Mucosa of descending colon (tissue), 3 donors: Measurements from ENCODE around the gene PLK1. TPM values are rescaled to one million over a fixed set of nuclear protein-coding genes. Genes with fewer than 3 reads are reported as not detected.

Experiments
- ATAC-seq: fragments of 200-7000 bp; cut with Tn5 transposase; one replicate; pipeline ENCODE4 v1.9.1; 2020; ENCODE audit warnings: mild to moderate bottlenecking, moderate library complexity
- DNase-seq, 3 donors: peaks; one replicate each; pipeline ENCODE4 v3.0.0-alpha.2; 2020
- H3K36me3 ChIP-seq: fragments of 200-600 bp; one replicate; pipeline ENCODE4 v1.8.0; 2021; ENCODE audit warnings: low read depth, mild to moderate bottlenecking
- H3K4me1 ChIP-seq: fragments of 200-600 bp; one replicate; pipeline ENCODE4 v1.8.0; 2021; ENCODE audit warnings: low read depth, mild to moderate bottlenecking
- H3K4me3 ChIP-seq: fragments of 200-600 bp; one replicate; pipeline ENCODE4 v1.8.0; 2021; ENCODE audit warnings: mild to moderate bottlenecking
- H3K9me3 ChIP-seq: fragments of 200-600 bp; one replicate; pipeline ENCODE4 v1.8.0; 2021; ENCODE audit warnings: mild to moderate bottlenecking
- CTCF ChIP-seq: fragments of 200-600 bp; IDR thresholded peaks from one replicate; pipeline ENCODE4 v1.8.0; 2022; ENCODE audit warnings: antibody characterized with exemption, mild to moderate bottlenecking
- intact Hi-C, 2 donors: fragments of 100-400 bp; cut with DNase I in 1 of 2; cut with micrococcal nuclease in 1 of 2; formaldehyde crosslinking; loops; one replicate each; pipeline versions ENCODE4 v1.11.0 to v1.11.1; 2022; cut with DNase I, micrococcal nuclease
- total RNA-seq, 3 donors: library from RNA; stranded (reverse); fragmentation: NEBNext Ultra II Directional in 2 of 3; extraction: Animal tissue kit (Norgen Biotek cat#: 25700) in 2 of 3; gene quantifications; one replicate each; pipeline versions ENCODE4 v1.2.1 to v1.2.4, GENCODE V29; 2021 to 2023
- donor health status: DM: no; HTN: no; CAD: no; lungs with moderate emphysema.
- donor health status: DM: no; HTN: no; CAD: no.
- donor health status: DM: no; HTN: yes; CAD: no.

Gene PLK1
- total RNA-seq, 3 donors from 2014 or later: 4.7 to 28.6 (median 13.3) TPM

GRCh38 chr16:23640931-23641765, 37.5 kb upstream of the PLK1 start, which contains the start of the genes DCTN5 and PALB2:
Gene DCTN5 (plus strand): TSS chr16:23641466. CDS start chr16:23641543, 77 bp downstream.
Gene PALB2 (minus strand): TSS chr16:23641310. CDS start chr16:23641157, 153 bp downstream.
- peak within 1 kb of the TSS; percentile 96 for H3K4me3 ChIP-seq
- peaks cover 14% of the 10 kb centered on the region for H3K4me1 ChIP-seq
- no peak for TF ChIP-seq CTCF
- H3K9me3 ChIP-seq: no peaks in the 10 kb centered on the region
- peaks cover 3% of the 10 kb centered on the region for H3K36me3 ChIP-seq
- intact Hi-C loops: no loop called here
- ATAC-seq (peak; percentile 100), DNase-seq (peak; percentile 93 to 96 (median 93))

GRCh38 chr16:23642246-23642774, 36.4 kb upstream of the PLK1 start:
- no peak for TF ChIP-seq CTCF
- H3K4me3 ChIP-seq: peak overlapping the region; percentile 96
- no peaks in the 10 kb centered on the region for H3K9me3 ChIP-seq
- intact Hi-C loops: no loop called here
- peaks cover 3% of the 10 kb centered on the region for H3K36me3 ChIP-seq
- H3K4me1 ChIP-seq: peaks cover 14% of the 10 kb centered on the region
- DNase-seq (no peak), ATAC-seq (no peak)

- Histone ChIP-seq H3K36me3 (no peaks in the 10 kb centered on the region), H3K4me3 (no peak overlapping the region), H3K9me3 (no peaks in the 10 kb centered on the region), H3K4me1 (no peaks in the 10 kb centered on the region)
- DNase-seq (no peak), ATAC-seq (no peak)
- intact Hi-C loops: no loop called here
- no peak for TF ChIP-seq CTCF
These were observed 27.8 kb upstream of the PLK1 start for GRCh38 chr16:23650674-23651416.

GRCh38 chr16:23651943-23652468, 26.7 kb upstream of the PLK1 start:
- TF ChIP-seq CTCF: no peak
- DNase-seq: no peak
- no peak for ATAC-seq
- H3K9me3 ChIP-seq: no peaks in the 10 kb centered on the region
- H3K4me3 ChIP-seq: no peak overlapping the region
- no peaks in the 10 kb centered on the region for H3K36me3 ChIP-seq
- intact Hi-C loops: no loop called here
- no peaks in the 10 kb centered on the region for H3K4me1 ChIP-seq

- no peak for ATAC-seq
- H3K36me3 ChIP-seq: peaks cover 5% of the 10 kb centered on the region
- no peak for TF ChIP-seq CTCF
- H3K4me1 ChIP-seq: no peaks in the 10 kb centered on the region
- no peaks in the 10 kb centered on the region for H3K9me3 ChIP-seq
- no peak for DNase-seq
- no peak overlapping the region for H3K4me3 ChIP-seq
- intact Hi-C loops: no loop called here
These were observed 14.8 kb upstream of the PLK1 start for GRCh38 chr16:23663918-23664317.
